H9 (cell line): ENCODE data around the gene SPDEF. TPM values are rescaled to one million over a fixed set of nuclear protein-coding genes. Genes with fewer than 3 reads are reported as not detected.

ENCODE experiments used
- DNase-seq: peaks from one replicate; pipeline ENCODE4 v3.0.0-alpha.2; 2017
- H2AFZ ChIP-seq: one replicate; pipeline ENCODE4 v1.6.1; 2013; ENCODE audit warnings: mild to moderate bottlenecking, low read length, control low read depth, moderate library complexity
- H2AK5ac ChIP-seq: 2 replicates; pipeline ENCODE4 v1.6.1; 2013; ENCODE audit warnings: low read length, control low read depth, mixed read lengths; ENCODE audit not compliant: insufficient read length
- H2BK120ac ChIP-seq: one replicate; pipeline ENCODE4 v1.6.1; 2013; ENCODE audit warnings: low read depth, mild to moderate bottlenecking, low read length, control low read depth, inconsistent platforms; ENCODE audit not compliant: poor library complexity, severe bottlenecking
- H2BK12ac ChIP-seq: 2 replicates; pipeline ENCODE4 v1.6.1; 2013; ENCODE audit warnings: low read length, control low read depth, mixed read lengths, low read depth; ENCODE audit not compliant: insufficient read length
- H2BK15ac ChIP-seq: 2 replicates; pipeline ENCODE4 v1.6.1; 2013; ENCODE audit warnings: low read depth, low read length, control low read depth
- H2BK20ac ChIP-seq: one replicate; pipeline ENCODE4 v1.6.1; 2013; ENCODE audit warnings: low read depth, mild to moderate bottlenecking, low read length, control low read depth, inconsistent platforms; ENCODE audit not compliant: poor library complexity, severe bottlenecking
- H2BK5ac ChIP-seq: 2 replicates; pipeline ENCODE4 v1.6.1; 2013; ENCODE audit warnings: low read length, control low read depth, mixed read lengths; ENCODE audit not compliant: insufficient read length
- H3K14ac ChIP-seq: 2 replicates; pipeline ENCODE4 v1.6.1; 2013; ENCODE audit warnings: low read length, control low read depth; ENCODE audit not compliant: insufficient read depth
- H3K18ac ChIP-seq: 2 replicates; pipeline ENCODE4 v1.6.1; 2013; ENCODE audit warnings: low read depth, mild to moderate bottlenecking, mixed read lengths, low read length, control low read depth; ENCODE audit not compliant: insufficient read length
- H3K23ac ChIP-seq: 2 replicates; pipeline ENCODE4 v1.6.1; 2013; ENCODE audit warnings: low read length, control low read depth, mixed read lengths, low read depth; ENCODE audit not compliant: insufficient read length
- H3K23me2 ChIP-seq: 2 replicates; pipeline ENCODE4 v1.6.1; 2013; ENCODE audit warnings: low read depth, mild to moderate bottlenecking, mixed read lengths, low read length, control low read depth; ENCODE audit not compliant: insufficient read length, poor library complexity, severe bottlenecking
- H3K27ac ChIP-seq: 2 replicates; pipeline ENCODE4 v1.5.1; 2013; ENCODE audit warnings: low read length, control low read depth, mixed read lengths, low read depth; ENCODE audit not compliant: insufficient read length
- H3K27me3 ChIP-seq: 2 replicates; pipeline ENCODE4 v1.6.1; 2013; ENCODE audit warnings: low read length, control low read depth, inconsistent platforms; ENCODE audit not compliant: insufficient read depth
- H3K4ac ChIP-seq: 2 replicates; pipeline ENCODE4 v1.6.1; 2013; ENCODE audit warnings: low read depth, mild to moderate bottlenecking, control low read depth, inconsistent platforms, low read length, moderate library complexity
- H3K4me1 ChIP-seq: 2 replicates; pipeline ENCODE4 v1.6.1; 2013; ENCODE audit warnings: low read length, control low read depth, inconsistent platforms; ENCODE audit not compliant: insufficient read depth
- H3K4me2 ChIP-seq: 2 replicates; pipeline ENCODE4 v1.6.1; 2013; ENCODE audit warnings: low read length, control low read depth, mixed read lengths; ENCODE audit not compliant: insufficient read length, insufficient read depth
- H3K56ac ChIP-seq: 2 replicates; pipeline ENCODE4 v1.6.1; 2013; ENCODE audit warnings: low read depth, mild to moderate bottlenecking, mixed read lengths, low read length, control low read depth; ENCODE audit not compliant: insufficient read length
- H3K79me1 ChIP-seq: 2 replicates; pipeline ENCODE4 v1.6.1; 2013; ENCODE audit warnings: low read depth, mild to moderate bottlenecking, moderate library complexity, low read length, control low read depth, inconsistent platforms; ENCODE audit not compliant: insufficient read depth, poor library complexity, severe bottlenecking
- H3K79me2 ChIP-seq: 2 replicates; pipeline ENCODE4 v1.6.1; 2013; ENCODE audit warnings: low read length, control low read depth, inconsistent platforms; ENCODE audit not compliant: insufficient read depth
- H3K9ac ChIP-seq: 2 replicates; pipeline ENCODE4 v1.6.1; 2013; ENCODE audit warnings: low read length, control low read depth, mixed read lengths; ENCODE audit not compliant: insufficient read length; ENCODE audit errors: extremely low read depth
- H3K9me3 ChIP-seq: one replicate; pipeline ENCODE4 v1.6.1; 2013; ENCODE audit warnings: low read depth, low read length, inconsistent platforms; ENCODE audit not compliant: control insufficient read depth
- H3T11ph ChIP-seq: one replicate; pipeline ENCODE4 v1.6.1; 2013; ENCODE audit warnings: mild to moderate bottlenecking, low read length, control low read depth, inconsistent platforms
- H4K20me1 ChIP-seq: one replicate; pipeline ENCODE4 v1.6.1; 2013; ENCODE audit not compliant: control insufficient read depth, insufficient read length, insufficient read depth
- H4K5ac ChIP-seq: 2 replicates; pipeline ENCODE4 v1.6.1; 2013; ENCODE audit warnings: low read depth, mild to moderate bottlenecking, mixed read lengths, low read length, control low read depth; ENCODE audit not compliant: insufficient read length
- H4K8ac ChIP-seq: replicated peaks from 2 replicates; pipeline ENCODE4 v1.6.1; 2013; ENCODE audit warnings: low read length, control low read depth, mixed read lengths, low read depth; ENCODE audit not compliant: insufficient read length
- H4K91ac ChIP-seq: 2 replicates; pipeline ENCODE4 v1.6.1; 2013; ENCODE audit warnings: low read depth, mild to moderate bottlenecking, moderate library complexity, mixed read lengths, low read length, control low read depth; ENCODE audit not compliant: insufficient read length
- H3K27ac Mint-ChIP-seq, 3 experiments: 2 replicates in 2 of 3; 3 replicates in 1 of 3; pipeline ENCODE4 v1.8.0; 2020 to 2021; ENCODE audit warnings: mixed read lengths in 3 of 3, mild to moderate bottlenecking in 1 of 3, moderate library complexity in 1 of 3
- H3K27me3 Mint-ChIP-seq: 2 replicates; pipeline ENCODE4 v1.8.0; 2021; ENCODE audit warnings: low read depth, mild to moderate bottlenecking, moderate library complexity, mixed read lengths
- H3K36me3 Mint-ChIP-seq, 3 experiments: 2 replicates in 2 of 3; 3 replicates in 1 of 3; pipeline ENCODE4 v1.8.0; 2020 to 2021; ENCODE audit warnings: low read depth in 3 of 3, mixed read lengths in 3 of 3; ENCODE audit not compliant: insufficient read depth in 1 of 3
- H3K4me1 Mint-ChIP-seq, 2 experiments: 2 replicates each; pipeline ENCODE4 v1.8.0; 2020; ENCODE audit warnings: mixed read lengths in 2 of 2
- H3K4me3 Mint-ChIP-seq, 2 experiments: 2 replicates in 1 of 2; 3 replicates in 1 of 2; pipeline ENCODE4 v1.8.0; 2020 to 2021; ENCODE audit warnings: mild to moderate bottlenecking in 2 of 2, mixed read lengths in 2 of 2, moderate library complexity in 1 of 2
- H3K9me3 Mint-ChIP-seq, 2 experiments: 2 replicates in 1 of 2; 3 replicates in 1 of 2; pipeline ENCODE4 v1.8.0; 2020; ENCODE audit warnings: mild to moderate bottlenecking in 2 of 2, mixed read lengths in 2 of 2, moderate library complexity in 1 of 2
- CTCF ChIP-seq: fragments of 200-600 bp; sonication (generic); conservative IDR thresholded peaks from 3 replicates; pipeline ENCODE4 v1.8.0; 2021; ENCODE audit warnings: antibody characterized with exemption, mild to moderate bottlenecking
- WGBS: extraction: QIAGEN DNeasy Blood & Tissue Kit; methylation state at CpG from one replicate; pipeline ENCODE4 v1.1.7; 2013; ENCODE audit warnings: missing lambda C conversion rate, low lambda C conversion rate, mixed read lengths; ENCODE audit not compliant: insufficient read length; ENCODE audit errors: extremely low coverage; 5-methylcytosine and 5-hydroxymethylcytosine counted together
- total RNA-seq: library from RNA; stranded (reverse); gene quantifications from 2 replicates; pipeline ENCODE4 v1.2.1, GENCODE V29; 2021

Gene SPDEF
- total RNA-seq, 1 experiment from 2014 or later: 0.15 TPM

GRCh38 chr6:34580707-34581560 is 24.8 kb upstream of the SPDEF start:
- TF ChIP-seq CTCF: no peak
- Mint-ChIP-seq H3K27me3 (no peaks in the 10 kb centered on the region; the same call in none of the 2 replicates), H3K27ac (peak overlapping the region in 2 of 3 experiments; percentile 64 to 85; a peak in 2 of 7 replicates), H3K4me1 (peaks cover 26 to 35% of the 10 kb centered on the region in 2 experiments), H3K4me3 (no peak overlapping the region), H3K9me3 (no peaks in the 10 kb centered on the region), H3K36me3 (peaks cover 0 to 3% (median 0%) of the 10 kb centered on the region in 3 experiments; a peak in 2 of 7 replicates)
- Histone ChIP-seq H3K56ac (no peak overlapping the region), H2BK5ac (no peak overlapping the region), H3K9ac (no peak overlapping the region), H3K4ac (no peak overlapping the region), H2BK12ac (no peak overlapping the region), H2BK20ac (no peak overlapping the region), H4K91ac (no peak overlapping the region), H3K18ac (no peak overlapping the region), H2BK120ac (no peak overlapping the region), H3K79me2 (no peaks in the 10 kb centered on the region), H3K79me1 (no peaks in the 10 kb centered on the region), H3T11ph (no peak overlapping the region), H2AK5ac (no peak overlapping the region), H3K14ac (no peak overlapping the region), H3K27ac (no peak overlapping the region), H3K9me3 (no peaks in the 10 kb centered on the region), H4K8ac (no peak overlapping the region), H2AFZ (no peak overlapping the region), H2BK15ac (no peak overlapping the region), H4K5ac (no peak overlapping the region), H3K23ac (no peak overlapping the region), H3K4me2 (no peak overlapping the region), H3K27me3 (no peaks in the 10 kb centered on the region), H3K23me2 (no peaks in the 10 kb centered on the region), H3K4me1 (no peaks in the 10 kb centered on the region; the same call in 1 of the 2 replicates), H4K20me1 (no peaks in the 10 kb centered on the region)
- no CpG with 5 or more reads among the region's 6 CpGs for whole genome bisulfite sequencing
- DNase-seq: no peak
